GM23338 (cell line): ENCODE data around the gene NHSL1. TPM values are rescaled to one million over a fixed set of nuclear protein-coding genes. Genes with fewer than 3 reads are reported as not detected.

Experiments
- ATAC-seq: fragments of 200-7000 bp; cut with Tn5 transposase; 3 replicates; pipeline ENCODE4 v1.9.1; 2020
- DNase-seq: peaks from one replicate; pipeline ENCODE4 v3.0.0-alpha.2; 2015; ENCODE audit warnings: low spot score
- H2AFZ ChIP-seq: fragments of 200-600 bp; sonication (generic); 2 replicates; pipeline ENCODE4 v1.8.0; 2016; ENCODE audit warnings: antibody characterized with exemption, mild to moderate bottlenecking, moderate library complexity
- H3F3A ChIP-seq: fragments of 200-600 bp; sonication (generic); replicated peaks from 2 replicates; pipeline ENCODE4 v1.8.0; 2017; ENCODE audit warnings: antibody characterized with exemption, mixed run types, low read depth
- H3K27ac ChIP-seq: fragments of 200-600 bp; sonication (generic); 2 replicates; pipeline ENCODE4 v1.6.1; 2016; ENCODE audit warnings: low read depth
- H3K27me3 ChIP-seq: fragments of 200-600 bp; sonication (generic); 2 replicates; pipeline ENCODE4 v1.8.0; 2016; ENCODE audit warnings: mild to moderate bottlenecking, mixed run types, moderate library complexity; ENCODE audit not compliant: insufficient read depth
- H3K36me3 ChIP-seq: fragments of 200-600 bp; sonication (generic); 2 replicates; pipeline ENCODE4 v1.8.0; 2016; ENCODE audit warnings: mild to moderate bottlenecking; ENCODE audit not compliant: insufficient read depth
- H3K4me1 ChIP-seq: fragments of 200-600 bp; sonication (generic); 2 replicates; pipeline ENCODE4 v1.8.0; 2016; ENCODE audit warnings: mild to moderate bottlenecking, moderate library complexity; ENCODE audit not compliant: insufficient read depth
- H3K4me2 ChIP-seq: fragments of 200-600 bp; sonication (generic); 2 replicates; pipeline ENCODE4 v1.7.1; 2017; ENCODE audit warnings: mixed run types
- H3K4me3 ChIP-seq: fragments of 200-600 bp; sonication (generic); 2 replicates; pipeline ENCODE4 v1.6.1; 2016; ENCODE audit warnings: mixed run types
- H3K79me2 ChIP-seq: fragments of 200-600 bp; sonication (generic); replicated peaks from 2 replicates; pipeline ENCODE4 v1.8.0; 2017; ENCODE audit warnings: mild to moderate bottlenecking; ENCODE audit not compliant: insufficient read depth
- H3K9me2 ChIP-seq: fragments of 200-600 bp; sonication (generic); 2 replicates; pipeline ENCODE4 v1.8.0; 2017; ENCODE audit not compliant: insufficient read depth
- H4K20me1 ChIP-seq: fragments of 200-600 bp; sonication (generic); replicated peaks from 2 replicates; pipeline ENCODE4 v1.8.0; 2017; ENCODE audit warnings: mild to moderate bottlenecking; ENCODE audit not compliant: insufficient read depth
- H3K27ac Mint-ChIP-seq: 2 replicates; pipeline ENCODE4 v1.8.0; 2020; ENCODE audit warnings: inconsistent platforms, mild to moderate bottlenecking, moderate library complexity, mixed read lengths
- H3K27me3 Mint-ChIP-seq: 3 replicates; pipeline ENCODE4 v1.8.0; 2022; ENCODE audit warnings: low read depth, mild to moderate bottlenecking, moderate library complexity, mixed read lengths, inconsistent platforms; ENCODE audit not compliant: insufficient read depth, poor library complexity
- H3K36me3 Mint-ChIP-seq: 3 replicates; pipeline ENCODE4 v1.8.0; 2021; ENCODE audit warnings: low read depth, mild to moderate bottlenecking, inconsistent platforms, moderate library complexity, mixed read lengths
- H3K4me1 Mint-ChIP-seq: 3 replicates; pipeline ENCODE4 v1.8.0; 2020; ENCODE audit warnings: mild to moderate bottlenecking, inconsistent platforms, mixed read lengths
- H3K4me3 Mint-ChIP-seq: 3 replicates; pipeline ENCODE4 v1.8.0; 2021; ENCODE audit warnings: moderate library complexity, mild to moderate bottlenecking, inconsistent platforms, mixed read lengths
- H3K9me3 Mint-ChIP-seq: 3 replicates; pipeline ENCODE4 v1.8.0; 2020; ENCODE audit warnings: moderate library complexity, mild to moderate bottlenecking, inconsistent platforms, mixed read lengths
- CREB1 ChIP-seq: fragments of 250-450 bp; sonication (Bioruptor Pico); IDR thresholded peaks from 2 replicates; pipeline ENCODE4 v1.5.0; 2020; ENCODE audit warnings: low read depth, mild to moderate bottlenecking, moderate library complexity
- CTCF ChIP-seq, 2 experiments: fragments of 200-600 bp in 1 of 2; sonication (generic) in 1 of 2; conservative IDR thresholded peaks; 2 replicates each; pipeline versions ENCODE4 v1.5.1 to v1.6.1; 2016 to 2017; ENCODE audit warnings: antibody characterized with exemption in 2 of 2, low read depth in 2 of 2, mild to moderate bottlenecking in 2 of 2, moderate library complexity in 1 of 2
- ETS1 ChIP-seq: IDR thresholded peaks from 2 replicates; pipeline ENCODE4 v1.6.1; 2016; ENCODE audit warnings: antibody characterized with exemption
- EZH2 ChIP-seq: fragments of 200-600 bp; sonication (generic); IDR thresholded peaks from one replicate; pipeline ENCODE4 v1.8.0; 2017; ENCODE audit warnings: antibody characterized with exemption, mild to moderate bottlenecking, low read depth; ENCODE audit not compliant: unreplicated experiment
- EZH2phosphoT487 ChIP-seq: fragments of 200-600 bp; sonication (generic); IDR thresholded peaks from one replicate; pipeline ENCODE4 v1.8.1; 2018; ENCODE audit warnings: antibody characterized with exemption; ENCODE audit not compliant: unreplicated experiment
- JUNB ChIP-seq: IDR thresholded peaks from one replicate; pipeline ENCODE4 v1.6.1; 2016; ENCODE audit warnings: antibody characterized with exemption; ENCODE audit not compliant: unreplicated experiment
- NANOG ChIP-seq: IDR thresholded peaks from 2 replicates; pipeline ENCODE4 v1.6.1; 2016; ENCODE audit warnings: antibody characterized with exemption, borderline replicate concordance
- POLR2AphosphoS5 ChIP-seq: IDR thresholded peaks from 2 replicates; pipeline ENCODE4 v1.6.1; 2016; ENCODE audit warnings: antibody characterized with exemption, low read depth
- STAT1 ChIP-seq: IDR thresholded peaks from one replicate; pipeline ENCODE4 v1.6.1; 2016; ENCODE audit warnings: antibody characterized with exemption; ENCODE audit not compliant: unreplicated experiment
- ZNF114 ChIP-seq: fragments of 250-450 bp; sonication (Bioruptor Pico); IDR thresholded peaks from 2 replicates; pipeline ENCODE4 v1.5.0; 2020; ENCODE audit warnings: mild to moderate bottlenecking, moderate library complexity
- ZNF331 ChIP-seq: fragments of 250-450 bp; sonication (Bioruptor Pico); IDR thresholded peaks from 2 replicates; pipeline ENCODE4 v1.5.0; 2020; ENCODE audit warnings: low read depth, mild to moderate bottlenecking, moderate library complexity
- polyA plus RNA-seq: library from polyadenylated mRNA; unstranded; fragments of >200 nt; fragmentation: Nextera tagmentation; extraction: Ambion mirVana; gene quantifications from 2 replicates; pipeline ENCODE4 v1.2.1, GENCODE V29; 2016
- total RNA-seq: library from RNA; depleted of rRNA; stranded (reverse); fragments of >200 nt; shearing (Covaris generic); gene quantifications from 2 replicates; pipeline ENCODE4 v1.2.3, GENCODE V29; 2014
- TF ChIP-seq, protein P1 (sequence below): fragments of 250-450 bp; sonication (Bioruptor Pico); IDR thresholded peaks from 2 replicates; pipeline ENCODE4 v1.5.0; 2020; ENCODE audit warnings: mild to moderate bottlenecking, moderate library complexity
- TF ChIP-seq, protein P2 (sequence below): IDR thresholded peaks from one replicate; pipeline ENCODE4 v1.6.1; 2018; ENCODE audit warnings: antibody characterized with exemption; ENCODE audit not compliant: unreplicated experiment

The NHSL1 gene
- total and polyA plus RNA-seq, 2 experiments from 2014 or later = 11.2 to 24.5 TPM

DNA sequence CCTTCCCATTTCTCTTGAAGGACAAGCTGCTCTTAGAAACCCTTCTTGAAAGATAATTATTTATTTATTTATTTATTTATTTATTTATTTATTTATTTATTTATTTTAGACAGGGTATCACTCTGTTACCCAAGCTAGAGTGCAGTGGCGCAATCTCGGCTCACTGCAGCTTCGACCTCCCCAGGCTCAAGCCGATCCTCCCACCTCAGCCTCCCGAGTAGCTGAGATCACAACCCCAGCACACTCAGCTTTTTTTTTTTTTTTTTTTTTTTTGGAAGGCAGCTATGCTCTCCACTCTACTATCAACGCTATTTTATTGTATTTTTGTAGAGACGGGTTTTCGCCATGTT is 96.5 kb downstream of the NHSL1 start:
- peaks cover 6% of the 10 kb centered on the region for H3K27me3 Mint-ChIP-seq
- no peak overlapping the region for H3K27ac ChIP-seq
- H3K27ac Mint-ChIP-seq = no peak overlapping the region
- no peaks in the 10 kb centered on the region for H4K20me1 ChIP-seq
- no peaks in the 10 kb centered on the region; the same call in 1 of the 2 replicates for H3F3A ChIP-seq
- H3K36me3 Mint-ChIP-seq = peaks cover 25% of the 10 kb centered on the region
- peak overlapping the region; percentile 98 for H3K4me2 ChIP-seq
- no peaks in the 10 kb centered on the region for H3K9me2 ChIP-seq
- no peak for DNase-seq
- H3K4me3 Mint-ChIP-seq = peak overlapping the region; percentile 82
- H3K36me3 ChIP-seq = peaks cover 17% of the 10 kb centered on the region
- no peaks in the 10 kb centered on the region for H3K79me2 ChIP-seq
- H3K9me3 Mint-ChIP-seq = no peaks in the 10 kb centered on the region
- H2AFZ ChIP-seq = peak overlapping the region; percentile 94; the same call in 1 of the 2 replicates
- peaks cover 5% of the 10 kb centered on the region for H3K4me1 Mint-ChIP-seq
- H3K27me3 ChIP-seq = no peaks in the 10 kb centered on the region
- TF ChIP-seq JUNB (no peak), EZH2phosphoT487 (no peak), POLR2AphosphoS5 (no peak), CREB1 (CRISPR knock-in tag) (no peak), ZNF331 (CRISPR knock-in tag) (no peak), STAT1 (no peak), ZNF114 (no peak), EZH2 (no peak), NANOG (no peak), CTCF (conservative IDR thresholded peaks at IDR 0.05; ENCODE audit: low read depth in 2 of 2) (no peak), ETS1 (no peak)
- TF ChIP-seq, protein P1, sequence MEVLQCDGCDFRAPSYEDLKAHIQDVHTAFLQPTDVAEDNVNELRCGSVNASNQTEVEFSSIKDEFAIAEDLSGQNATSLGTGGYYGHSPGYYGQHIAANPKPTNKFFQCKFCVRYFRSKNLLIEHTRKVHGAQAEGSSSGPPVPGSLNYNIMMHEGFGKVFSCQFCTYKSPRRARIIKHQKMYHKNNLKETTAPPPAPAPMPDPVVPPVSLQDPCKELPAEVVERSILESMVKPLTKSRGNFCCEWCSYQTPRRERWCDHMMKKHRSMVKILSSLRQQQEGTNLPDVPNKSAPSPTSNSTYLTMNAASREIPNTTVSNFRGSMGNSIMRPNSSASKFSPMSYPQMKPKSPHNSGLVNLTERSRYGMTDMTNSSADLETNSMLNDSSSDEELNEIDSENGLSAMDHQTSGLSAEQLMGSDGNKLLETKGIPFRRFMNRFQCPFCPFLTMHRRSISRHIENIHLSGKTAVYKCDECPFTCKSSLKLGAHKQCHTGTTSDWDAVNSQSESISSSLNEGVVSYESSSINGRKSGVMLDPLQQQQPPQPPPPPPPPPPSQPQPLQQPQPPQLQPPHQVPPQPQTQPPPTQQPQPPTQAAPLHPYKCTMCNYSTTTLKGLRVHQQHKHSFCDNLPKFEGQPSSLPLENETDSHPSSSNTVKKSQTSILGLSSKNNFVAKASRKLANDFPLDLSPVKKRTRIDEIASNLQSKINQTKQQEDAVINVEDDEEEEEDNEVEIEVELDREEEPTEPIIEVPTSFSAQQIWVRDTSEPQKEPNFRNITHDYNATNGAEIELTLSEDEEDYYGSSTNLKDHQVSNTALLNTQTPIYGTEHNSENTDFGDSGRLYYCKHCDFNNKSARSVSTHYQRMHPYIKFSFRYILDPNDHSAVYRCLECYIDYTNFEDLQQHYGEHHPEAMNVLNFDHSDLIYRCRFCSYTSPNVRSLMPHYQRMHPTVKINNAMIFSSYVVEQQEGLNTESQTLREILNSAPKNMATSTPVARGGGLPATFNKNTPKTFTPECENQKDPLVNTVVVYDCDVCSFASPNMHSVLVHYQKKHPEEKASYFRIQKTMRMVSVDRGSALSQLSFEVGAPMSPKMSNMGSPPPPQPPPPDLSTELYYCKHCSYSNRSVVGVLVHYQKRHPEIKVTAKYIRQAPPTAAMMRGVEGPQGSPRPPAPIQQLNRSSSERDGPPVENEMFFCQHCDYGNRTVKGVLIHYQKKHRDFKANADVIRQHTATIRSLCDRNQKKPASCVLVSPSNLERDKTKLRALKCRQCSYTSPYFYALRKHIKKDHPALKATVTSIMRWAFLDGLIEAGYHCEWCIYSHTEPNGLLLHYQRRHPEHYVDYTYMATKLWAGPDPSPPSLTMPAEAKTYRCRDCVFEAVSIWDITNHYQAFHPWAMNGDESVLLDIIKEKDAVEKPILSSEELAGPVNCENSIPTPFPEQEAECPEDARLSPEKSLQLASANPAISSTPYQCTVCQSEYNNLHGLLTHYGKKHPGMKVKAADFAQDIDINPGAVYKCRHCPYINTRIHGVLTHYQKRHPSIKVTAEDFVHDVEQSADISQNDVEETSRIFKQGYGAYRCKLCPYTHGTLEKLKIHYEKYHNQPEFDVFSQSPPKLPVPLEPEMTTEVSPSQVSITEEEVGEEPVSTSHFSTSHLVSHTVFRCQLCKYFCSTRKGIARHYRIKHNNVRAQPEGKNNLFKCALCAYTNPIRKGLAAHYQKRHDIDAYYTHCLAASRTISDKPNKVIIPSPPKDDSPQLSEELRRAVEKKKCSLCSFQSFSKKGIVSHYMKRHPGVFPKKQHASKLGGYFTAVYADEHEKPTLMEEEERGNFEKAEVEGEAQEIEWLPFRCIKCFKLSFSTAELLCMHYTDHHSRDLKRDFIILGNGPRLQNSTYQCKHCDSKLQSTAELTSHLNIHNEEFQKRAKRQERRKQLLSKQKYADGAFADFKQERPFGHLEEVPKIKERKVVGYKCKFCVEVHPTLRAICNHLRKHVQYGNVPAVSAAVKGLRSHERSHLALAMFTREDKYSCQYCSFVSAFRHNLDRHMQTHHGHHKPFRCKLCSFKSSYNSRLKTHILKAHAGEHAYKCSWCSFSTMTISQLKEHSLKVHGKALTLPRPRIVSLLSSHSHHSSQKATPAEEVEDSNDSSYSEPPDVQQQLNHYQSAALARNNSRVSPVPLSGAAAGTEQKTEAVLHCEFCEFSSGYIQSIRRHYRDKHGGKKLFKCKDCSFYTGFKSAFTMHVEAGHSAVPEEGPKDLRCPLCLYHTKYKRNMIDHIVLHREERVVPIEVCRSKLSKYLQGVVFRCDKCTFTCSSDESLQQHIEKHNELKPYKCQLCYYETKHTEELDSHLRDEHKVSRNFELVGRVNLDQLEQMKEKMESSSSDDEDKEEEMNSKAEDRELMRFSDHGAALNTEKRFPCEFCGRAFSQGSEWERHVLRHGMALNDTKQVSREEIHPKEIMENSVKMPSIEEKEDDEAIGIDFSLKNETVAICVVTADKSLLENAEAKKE (CRISPR knock-in tag) = no peak
- TF ChIP-seq, protein P2, sequence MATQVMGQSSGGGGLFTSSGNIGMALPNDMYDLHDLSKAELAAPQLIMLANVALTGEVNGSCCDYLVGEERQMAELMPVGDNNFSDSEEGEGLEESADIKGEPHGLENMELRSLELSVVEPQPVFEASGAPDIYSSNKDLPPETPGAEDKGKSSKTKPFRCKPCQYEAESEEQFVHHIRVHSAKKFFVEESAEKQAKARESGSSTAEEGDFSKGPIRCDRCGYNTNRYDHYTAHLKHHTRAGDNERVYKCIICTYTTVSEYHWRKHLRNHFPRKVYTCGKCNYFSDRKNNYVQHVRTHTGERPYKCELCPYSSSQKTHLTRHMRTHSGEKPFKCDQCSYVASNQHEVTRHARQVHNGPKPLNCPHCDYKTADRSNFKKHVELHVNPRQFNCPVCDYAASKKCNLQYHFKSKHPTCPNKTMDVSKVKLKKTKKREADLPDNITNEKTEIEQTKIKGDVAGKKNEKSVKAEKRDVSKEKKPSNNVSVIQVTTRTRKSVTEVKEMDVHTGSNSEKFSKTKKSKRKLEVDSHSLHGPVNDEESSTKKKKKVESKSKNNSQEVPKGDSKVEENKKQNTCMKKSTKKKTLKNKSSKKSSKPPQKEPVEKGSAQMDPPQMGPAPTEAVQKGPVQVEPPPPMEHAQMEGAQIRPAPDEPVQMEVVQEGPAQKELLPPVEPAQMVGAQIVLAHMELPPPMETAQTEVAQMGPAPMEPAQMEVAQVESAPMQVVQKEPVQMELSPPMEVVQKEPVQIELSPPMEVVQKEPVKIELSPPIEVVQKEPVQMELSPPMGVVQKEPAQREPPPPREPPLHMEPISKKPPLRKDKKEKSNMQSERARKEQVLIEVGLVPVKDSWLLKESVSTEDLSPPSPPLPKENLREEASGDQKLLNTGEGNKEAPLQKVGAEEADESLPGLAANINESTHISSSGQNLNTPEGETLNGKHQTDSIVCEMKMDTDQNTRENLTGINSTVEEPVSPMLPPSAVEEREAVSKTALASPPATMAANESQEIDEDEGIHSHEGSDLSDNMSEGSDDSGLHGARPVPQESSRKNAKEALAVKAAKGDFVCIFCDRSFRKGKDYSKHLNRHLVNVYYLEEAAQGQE = no peak
- ATAC-seq = no peak
- H3K4me1 ChIP-seq = no peaks in the 10 kb centered on the region; the same call in 1 of the 2 replicates
- peak overlapping the region; percentile 97 for H3K4me3 ChIP-seq
